Measurements from ENCODE around the gene GAREM1. TPM values are rescaled to one million over a fixed set of nuclear protein-coding genes. Genes with fewer than 3 reads are reported as not detected.

GAREM1 gene
- total RNA-seq, 2 experiments from 2014 or later, result 0.05 TPM; not detected in 1

- Mint-ChIP-seq H3K36me3 (no peaks in the 10 kb centered on the region), H3K9me3 (no peaks in the 10 kb centered on the region), H3K27ac (no peak overlapping the region), H3K27me3 (peaks cover 20% of the 10 kb centered on the region), H3K4me3 (no peak overlapping the region), H3K4me1 (ENCODE audit: low read depth) (no peaks in the 10 kb centered on the region)
- ChIA-PET POLR2A (interaction anchor here (0.6 kb wide), 1 partner anchor 376 kb away, joined by 3 read pairs; no protein-coding TSS in a partner anchor), CTCF (no interaction called here)
- no peak for DNase-seq
- intact Hi-C loops (cut with micrococcal nuclease), result no loop called here
These were observed 19.8 kb downstream of the GAREM1 start for GRCh38 chr18:32450874-32451273.

DNA sequence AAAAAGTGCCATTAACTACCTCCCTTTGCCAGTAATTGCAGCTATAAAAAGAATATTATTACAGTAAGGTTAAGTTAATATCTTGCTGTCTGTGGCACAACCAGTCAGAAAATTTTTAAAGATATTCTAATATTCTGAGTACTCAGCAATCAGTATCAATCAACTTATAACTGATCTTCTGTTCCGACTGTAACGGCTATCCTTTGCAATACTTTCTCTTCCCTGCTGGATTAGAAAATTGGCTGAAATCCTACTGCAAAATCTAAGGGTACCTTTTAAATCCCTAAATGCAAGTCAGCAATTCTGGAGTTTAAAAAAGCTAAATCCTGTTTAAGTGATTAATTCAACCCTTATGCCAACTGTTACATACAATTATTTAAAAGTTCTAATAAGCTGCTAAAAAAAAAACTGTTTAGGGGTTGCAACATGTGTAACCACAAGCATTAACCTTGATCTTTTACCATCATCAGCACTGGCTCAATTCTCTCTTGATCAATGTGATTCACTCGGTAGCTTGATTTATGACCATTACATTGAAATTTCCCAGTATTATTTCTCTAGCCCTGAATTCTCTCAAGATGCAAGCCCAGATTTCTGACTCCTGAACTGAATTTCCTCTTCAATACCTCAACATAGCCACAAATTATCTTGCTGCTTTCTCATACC is 20.5 kb downstream of the GAREM1 start:
- Mint-ChIP-seq H3K27ac (no peak overlapping the region), H3K27me3 (peaks cover 16% of the 10 kb centered on the region), H3K9me3 (no peaks in the 10 kb centered on the region), H3K4me3 (no peak overlapping the region), H3K36me3 (no peaks in the 10 kb centered on the region), H3K4me1 (ENCODE audit: low read depth) (no peaks in the 10 kb centered on the region)
- CTCF ChIA-PET, result no interaction called here
- intact Hi-C loops (cut with micrococcal nuclease), result no loop called here
- POLR2A ChIA-PET, result no interaction called here
- no peak for DNase-seq

DNA sequence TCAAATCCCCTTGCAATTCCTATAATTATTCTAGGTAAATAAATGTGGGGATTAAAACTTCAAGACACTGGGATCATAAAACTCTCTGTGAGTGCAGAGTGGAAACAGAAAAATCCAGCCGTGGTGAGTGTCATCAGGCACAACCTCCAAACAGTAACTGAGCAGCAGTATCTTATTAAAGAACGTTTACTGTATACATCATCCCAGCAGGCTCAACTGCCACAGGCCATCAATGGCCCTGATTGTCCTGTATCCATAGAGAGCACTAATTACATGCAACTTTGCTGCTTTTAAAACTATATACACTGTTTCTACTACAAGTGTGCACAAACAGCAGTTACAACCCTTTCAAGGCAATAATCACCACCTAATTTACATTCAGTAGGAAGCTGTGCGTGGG is 23.9 kb downstream of the GAREM1 start:
- no peaks in the 10 kb centered on the region for H3K9me3 Mint-ChIP-seq
- no peak for DNase-seq
- peaks cover 3% of the 10 kb centered on the region for H3K27me3 Mint-ChIP-seq
- no peak overlapping the region for H3K27ac Mint-ChIP-seq
- intact Hi-C loops (cut with micrococcal nuclease), result no loop called here
- H3K4me1 Mint-ChIP-seq (ENCODE audit: low read depth), result no peaks in the 10 kb centered on the region
- H3K4me3 Mint-ChIP-seq, result no peak overlapping the region
- CTCF ChIA-PET, result no interaction called here
- H3K36me3 Mint-ChIP-seq, result no peaks in the 10 kb centered on the region
- POLR2A ChIA-PET, result no interaction called here

DNA sequence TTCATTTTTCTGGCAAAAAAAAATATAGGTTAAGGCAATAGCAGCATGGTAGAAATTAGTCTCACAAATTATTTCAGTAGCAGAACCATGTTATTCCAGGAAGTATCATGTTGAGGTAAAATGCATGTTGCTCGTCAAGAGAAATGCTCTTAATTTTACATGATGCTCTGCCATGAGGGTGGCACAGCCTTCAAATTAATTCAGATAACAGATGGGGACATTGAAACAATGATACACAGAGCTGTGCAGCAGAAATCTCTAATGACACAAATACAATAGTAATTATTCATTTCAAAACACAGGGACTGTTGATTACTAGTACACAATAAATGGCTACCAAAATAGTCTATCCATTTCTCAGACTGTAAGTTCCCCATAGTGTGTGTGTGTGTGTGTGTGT is 24.8 kb downstream of the GAREM1 start:
- Mint-ChIP-seq H3K27me3 (peaks cover 6% of the 10 kb centered on the region), H3K9me3 (no peaks in the 10 kb centered on the region), H3K4me1 (ENCODE audit: low read depth) (no peaks in the 10 kb centered on the region), H3K36me3 (no peaks in the 10 kb centered on the region), H3K27ac (no peak overlapping the region), H3K4me3 (no peak overlapping the region)
- DNase-seq, result no peak
- intact Hi-C loops (cut with micrococcal nuclease), result no loop called here
- ChIA-PET POLR2A (no interaction called here), CTCF (no interaction called here)

DNA sequence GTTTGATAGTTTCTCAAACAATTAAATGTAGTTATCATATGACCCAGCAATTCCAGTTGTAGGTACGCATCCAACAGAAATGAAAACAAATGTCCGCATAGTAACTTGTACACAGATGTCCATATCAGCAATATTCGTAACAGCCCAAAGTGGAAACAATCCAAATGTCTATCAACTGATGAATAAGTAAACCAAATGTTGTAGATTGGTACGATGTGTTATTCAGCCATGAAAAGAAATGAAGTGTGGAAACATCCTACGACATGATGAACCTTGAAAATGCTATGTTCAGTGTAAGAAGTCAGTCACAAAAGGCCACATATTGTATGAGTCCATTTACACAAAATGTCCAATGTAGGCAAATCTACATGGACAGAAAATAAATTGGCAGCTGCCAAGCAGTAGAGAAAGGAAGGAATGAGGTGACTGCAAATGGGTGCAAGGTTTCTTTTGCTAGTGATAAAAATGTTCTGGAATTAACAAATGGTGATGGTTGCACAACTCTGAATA is 26.9 kb downstream of the GAREM1 start:
- POLR2A ChIA-PET, result no interaction called here
- H3K9me3 Mint-ChIP-seq, result no peaks in the 10 kb centered on the region

GRCh38 chr18:32443033-32443705 is 27.5 kb downstream of the GAREM1 start:
- POLR2A ChIA-PET, result no interaction called here
- intact Hi-C loops (cut with micrococcal nuclease), result no loop called here
- Mint-ChIP-seq H3K4me1 (ENCODE audit: low read depth) (no peaks in the 10 kb centered on the region), H3K27ac (no peak overlapping the region), H3K4me3 (no peak overlapping the region), H3K27me3 (peaks cover 8% of the 10 kb centered on the region), H3K36me3 (no peaks in the 10 kb centered on the region), H3K9me3 (no peaks in the 10 kb centered on the region)
- CTCF ChIA-PET, result no interaction called here
- no peak for DNase-seq

More for the DNA sequence above, 26.9 kb downstream of the GAREM1 start:
- no peak for DNase-seq
- Mint-ChIP-seq H3K4me1 (ENCODE audit: low read depth) (no peaks in the 10 kb centered on the region), H3K4me3 (no peak overlapping the region), H3K36me3 (no peaks in the 10 kb centered on the region), H3K27me3 (peaks cover 6% of the 10 kb centered on the region), H3K27ac (no peak overlapping the region)
- intact Hi-C loops (cut with micrococcal nuclease), result no loop called here
- CTCF ChIA-PET, result no interaction called here

DNA sequence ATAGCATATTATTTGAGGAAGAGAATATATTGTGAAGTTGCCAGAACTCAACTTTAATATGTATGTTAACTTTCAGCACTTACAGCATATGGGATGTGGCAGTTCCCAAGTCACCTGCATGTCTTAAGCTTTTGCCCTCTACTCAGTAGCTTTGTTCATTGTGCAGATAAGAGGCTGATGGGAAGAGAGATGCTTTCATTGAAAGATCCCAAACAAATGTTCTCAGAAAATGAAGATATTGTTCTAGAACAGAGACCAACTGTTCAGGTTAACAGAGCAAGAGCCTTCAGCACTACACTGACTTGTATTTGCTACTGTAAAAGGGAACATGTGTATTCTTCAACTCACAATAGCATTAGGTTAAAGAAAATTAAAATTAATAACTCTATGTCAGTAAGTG is 28.1 kb downstream of the GAREM1 start:
- ChIA-PET POLR2A (no interaction called here), CTCF (no interaction called here)

DNA sequence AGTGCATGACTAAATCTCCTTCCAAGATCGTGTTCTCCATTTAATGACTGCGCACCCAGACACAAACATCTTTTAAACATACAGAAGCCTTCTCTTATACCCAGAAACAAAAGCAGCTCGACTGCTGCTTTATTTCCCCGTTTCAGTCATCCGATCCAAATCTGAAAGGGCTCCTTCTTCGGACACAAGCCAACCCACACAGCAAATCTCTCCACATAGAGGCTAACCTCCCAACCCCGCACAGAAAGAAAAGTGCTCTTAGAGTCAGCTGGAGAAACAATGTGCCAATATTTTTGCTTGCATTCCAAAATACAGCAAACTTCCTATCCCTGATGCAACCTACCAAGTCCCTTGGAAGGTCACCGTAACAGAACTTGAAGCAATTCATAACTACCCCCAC is 29.1 kb downstream of the GAREM1 start:
- no peak overlapping the region for H3K4me3 Mint-ChIP-seq
- H3K4me1 Mint-ChIP-seq (ENCODE audit: low read depth), result no peaks in the 10 kb centered on the region
- POLR2A ChIA-PET, result no interaction called here
- no peaks in the 10 kb centered on the region for H3K9me3 Mint-ChIP-seq
- no peak overlapping the region for H3K27ac Mint-ChIP-seq
- intact Hi-C loops (cut with micrococcal nuclease), result no loop called here
- no peak for DNase-seq
- no peaks in the 10 kb centered on the region for H3K36me3 Mint-ChIP-seq
- CTCF ChIA-PET, result interaction anchor here (1.3 kb wide), 1 partner anchor 30 kb away, joined by 7 read pairs; the partner anchor contains the start of gene GAREM1
- H3K27me3 Mint-ChIP-seq, result peaks cover 10% of the 10 kb centered on the region

More for the DNA sequence above, 28.1 kb downstream of the GAREM1 start:
- Mint-ChIP-seq H3K27me3 (peaks cover 8% of the 10 kb centered on the region), H3K4me3 (no peak overlapping the region), H3K9me3 (no peaks in the 10 kb centered on the region), H3K27ac (no peak overlapping the region), H3K36me3 (no peaks in the 10 kb centered on the region), H3K4me1 (ENCODE audit: low read depth) (no peaks in the 10 kb centered on the region)
- intact Hi-C loops (cut with micrococcal nuclease), result no loop called here
- no peak for DNase-seq

DNA sequence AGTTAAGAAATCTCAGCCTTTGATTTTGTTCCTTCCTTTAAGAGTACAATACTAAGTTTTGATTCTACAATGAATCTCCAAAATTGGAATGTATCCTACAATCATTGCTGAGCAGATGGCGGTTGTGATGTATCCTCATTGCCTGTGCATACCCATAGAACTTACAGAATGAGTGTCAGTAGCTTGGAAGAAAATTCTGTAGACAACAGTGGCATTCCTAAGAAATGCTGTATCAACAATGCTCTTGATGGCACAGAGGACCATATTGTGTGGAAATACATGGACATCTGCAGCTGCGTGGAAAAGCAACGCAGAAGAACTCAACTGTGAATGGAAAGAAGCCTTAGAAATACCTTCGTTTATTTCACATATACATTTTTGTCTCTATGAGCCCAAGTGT is 30.2 kb downstream of the GAREM1 start:
- Mint-ChIP-seq H3K4me1 (ENCODE audit: low read depth) (no peaks in the 10 kb centered on the region), H3K9me3 (no peaks in the 10 kb centered on the region), H3K27me3 (peaks cover 10% of the 10 kb centered on the region), H3K36me3 (no peaks in the 10 kb centered on the region), H3K27ac (no peak overlapping the region), H3K4me3 (no peak overlapping the region)
- no peak for DNase-seq
- POLR2A ChIA-PET, result interaction anchor here (0.5 kb wide), 1 partner anchor 170 kb away, joined by 3 read pairs; no protein-coding TSS in a partner anchor
- CTCF ChIA-PET, result interaction anchor here (0.7 to 1.3 kb wide), 3 partner anchors 31 to 112 kb away, joined by 3 to 7 read pairs (median 3); partner anchors contain the start of gene GAREM1
- intact Hi-C loops (cut with micrococcal nuclease), result no loop called here

DNA sequence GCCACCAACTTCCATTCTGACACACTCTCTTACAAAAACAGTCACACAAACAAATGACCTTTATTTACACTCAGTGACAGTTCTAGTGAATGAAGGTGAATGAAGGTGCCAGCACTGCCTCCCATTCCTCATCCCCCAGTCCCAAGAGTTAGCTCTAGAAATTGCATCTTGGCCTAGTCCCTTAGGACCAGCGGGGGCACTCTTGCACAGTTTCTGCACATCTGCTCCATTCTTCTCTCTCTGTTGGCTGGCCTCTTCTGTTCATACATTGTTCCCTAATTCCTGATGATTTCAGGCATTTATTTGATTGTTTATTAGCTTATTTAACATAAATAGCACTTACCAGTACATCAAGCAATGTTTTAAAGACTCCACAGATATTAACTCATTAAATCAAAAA is 30.9 kb downstream of the GAREM1 start:
- intact Hi-C loops (cut with micrococcal nuclease), result no loop called here
- ChIA-PET CTCF (interaction anchor here (0.7 to 1.2 kb wide), 3 partner anchors 110 to 113 kb away, joined by 3 to 4 read pairs (median 3); no protein-coding TSS in a partner anchor), POLR2A (no interaction called here)
- no peak overlapping the region for H3K4me3 Mint-ChIP-seq
- H3K27me3 Mint-ChIP-seq, result peaks cover 10% of the 10 kb centered on the region
- H3K9me3 Mint-ChIP-seq, result no peaks in the 10 kb centered on the region
- H3K36me3 Mint-ChIP-seq, result no peaks in the 10 kb centered on the region
- DNase-seq, result no peak
- no peak overlapping the region for H3K27ac Mint-ChIP-seq
- no peaks in the 10 kb centered on the region for H3K4me1 Mint-ChIP-seq (ENCODE audit: low read depth)

DNA sequence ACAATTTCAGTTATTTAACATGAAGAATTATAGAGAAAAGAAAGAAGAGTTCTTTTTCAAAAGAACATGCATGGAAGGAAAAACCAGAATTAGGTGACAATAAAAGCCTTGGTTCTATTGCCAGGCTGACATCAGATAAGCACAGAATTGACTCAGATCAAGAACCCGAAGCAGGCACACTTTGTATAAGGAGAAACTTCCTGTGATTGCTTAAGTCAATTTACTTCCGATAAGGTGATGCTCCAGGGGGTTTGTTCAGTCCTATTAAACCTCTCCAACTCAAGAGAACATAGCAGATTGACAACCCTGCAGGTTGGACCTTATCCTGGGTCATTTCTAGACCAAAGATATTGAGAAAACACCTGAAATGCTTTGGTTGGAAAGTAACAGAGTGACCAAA is 31.4 kb downstream of the GAREM1 start:
- intact Hi-C loops (cut with micrococcal nuclease), result no loop called here
- Mint-ChIP-seq H3K4me1 (ENCODE audit: low read depth) (no peaks in the 10 kb centered on the region), H3K36me3 (no peaks in the 10 kb centered on the region), H3K27ac (no peak overlapping the region), H3K27me3 (peaks cover 10% of the 10 kb centered on the region), H3K4me3 (no peak overlapping the region), H3K9me3 (no peaks in the 10 kb centered on the region)
- ChIA-PET POLR2A (no interaction called here), CTCF (interaction anchor here (1.2 kb wide), 1 partner anchor 110 kb away, joined by 4 read pairs; no protein-coding TSS in a partner anchor)
- DNase-seq, result no peak

- H3K27me3 Mint-ChIP-seq, result peaks cover 7% of the 10 kb centered on the region
- DNase-seq, result no peak
- intact Hi-C loops (cut with micrococcal nuclease), result no loop called here
- H3K27ac Mint-ChIP-seq, result no peak overlapping the region
- ChIA-PET CTCF (no interaction called here), POLR2A (no interaction called here)
- no peaks in the 10 kb centered on the region for H3K4me1 Mint-ChIP-seq (ENCODE audit: low read depth)
- no peaks in the 10 kb centered on the region for H3K9me3 Mint-ChIP-seq
- no peaks in the 10 kb centered on the region for H3K36me3 Mint-ChIP-seq
- no peak overlapping the region for H3K4me3 Mint-ChIP-seq
These were observed 32.5 kb downstream of the GAREM1 start for GRCh38 chr18:32438173-32438572.
